HG02981 (cell line): ENCODE measurements around the gene THSD8.
"Not testable (repeated sequence)": the region's sequence is repeated elsewhere in the genome, so short reads cannot be mapped to it uniquely, and the experiment has no call there.

Experiments
- ATAC-seq: cut with Tn5 transposase; IDR thresholded peaks from one replicate; pipeline ENCODE4 v1.9.1; 2021; ENCODE audit warnings: mild to moderate bottlenecking, moderate library complexity; ENCODE audit not compliant: unreplicated experiment

THSD8 gene

GRCh38 chr19:12792051-12792852 lies 9.6 kb upstream of the THSD8 start:
- no peak for ATAC-seq

GRCh38 chr19:12792853-12793289 lies 9.0 kb upstream of the THSD8 start:
- no peak for ATAC-seq

GRCh38 chr19:12793290-12794195 lies 8.3 kb upstream of the THSD8 start:
- no peak for ATAC-seq

GRCh38 chr19:12794196-12794941 lies 7.5 kb upstream of the THSD8 start:
- ATAC-seq: no peak

- ATAC-seq: no peak
These were observed 6.9 kb upstream of the THSD8 start for GRCh38 chr19:12794971-12795381.

- ATAC-seq: no peak
These were observed 5.5 kb upstream of the THSD8 start for GRCh38 chr19:12796146-12797071.

- no peak for ATAC-seq
These were observed 4.7 kb upstream of the THSD8 start for GRCh38 chr19:12797141-12797587.

- not testable (repeated sequence) for ATAC-seq
These were observed 4.3 kb upstream of the THSD8 start for GRCh38 chr19:12797607-12798006.

- no peak for ATAC-seq
These were observed 2.0 kb upstream of the THSD8 start for GRCh38 chr19:12799742-12800465.

- ATAC-seq: no peak
These were observed 1.5 kb upstream of the THSD8 start for GRCh38 chr19:12800466-12800770.

GRCh38 chr19:12800923-12801465 lies 875 bp upstream of the THSD8 start:
- ATAC-seq: no peak

GRCh38 chr19:12802267-12803106 lies 618 bp downstream of the THSD8 start:
- ATAC-seq: no peak

- ATAC-seq: no peak
These were observed 2.2 kb downstream of the THSD8 start for GRCh38 chr19:12804051-12804450.

GRCh38 chr19:12806242-12807081 lies 4.6 kb downstream of the THSD8 start, which contains the start of gene RNASEH2A:
Gene RNASEH2A, plus strand, starts transcription at chr19:12806584. Its CDS starts 90 bp downstream, at chr19:12806674.
- no peak for ATAC-seq

GRCh38 chr19:12815088-12815487 lies 13.2 kb downstream of the THSD8 start:
- no peak for ATAC-seq

- not testable (repeated sequence) for ATAC-seq
These were observed 15.3 kb downstream of the THSD8 start for GRCh38 chr19:12817188-12817587.

- ATAC-seq: not testable (repeated sequence)
These were observed 15.9 kb downstream of the THSD8 start for GRCh38 chr19:12817810-12818209.
